ENCODE data around the gene LRP11.

The LRP11 gene

GRCh38 chr6:149833651-149834050 is 30.5 kb downstream of the LRP11 start:
- no peak for TF ChIP-seq POLR2AphosphoS5 (IDR thresholded peaks at IDR 0.05; ENCODE audit: low read depth, low read length)
- no peak for TF ChIP-seq SIN3A (IDR thresholded peaks at IDR 0.05; ENCODE audit: borderline replicate concordance, insufficient read depth, low read length)
- no peak for TF ChIP-seq TAF1 (IDR thresholded peaks at IDR 0.05; ENCODE audit: borderline replicate concordance, insufficient read depth, low read length)
- no peak for TF ChIP-seq REST (IDR thresholded peaks at IDR 0.05; ENCODE audit: insufficient read depth in 1 of 2, low read depth in 2 of 2, low read length in 2 of 2)
- no peak for TF ChIP-seq FOXP2 (optimal IDR thresholded peaks at IDR 0.05; ENCODE audit: borderline replicate concordance, extremely low read depth, extremely low read length, insufficient read depth)

GRCh38 chr6:149831308-149831820 is 32.8 kb downstream of the LRP11 start:
- no peak for TF ChIP-seq TAF1 (IDR thresholded peaks at IDR 0.05; ENCODE audit: borderline replicate concordance, insufficient read depth, low read length)

GRCh38 chr6:149830731-149831307 is 33.3 kb downstream of the LRP11 start:
- no peak for TF ChIP-seq FOXP2 (optimal IDR thresholded peaks at IDR 0.05; ENCODE audit: borderline replicate concordance, extremely low read depth, extremely low read length, insufficient read depth)
- TF ChIP-seq POLR2AphosphoS5 (IDR thresholded peaks at IDR 0.05; ENCODE audit: low read depth, low read length) = no peak
- no peak for TF ChIP-seq REST (IDR thresholded peaks at IDR 0.05; ENCODE audit: insufficient read depth in 1 of 2, low read depth in 2 of 2, low read length in 2 of 2)
- no peak for TF ChIP-seq TAF1 (IDR thresholded peaks at IDR 0.05; ENCODE audit: borderline replicate concordance, insufficient read depth, low read length)
- no peak for TF ChIP-seq SIN3A (IDR thresholded peaks at IDR 0.05; ENCODE audit: borderline replicate concordance, insufficient read depth, low read length)

- no peak for TF ChIP-seq SIN3A (IDR thresholded peaks at IDR 0.05; ENCODE audit: borderline replicate concordance, insufficient read depth, low read length)
- no peak for TF ChIP-seq FOXP2 (optimal IDR thresholded peaks at IDR 0.05; ENCODE audit: borderline replicate concordance, extremely low read depth, extremely low read length, insufficient read depth)
- TF ChIP-seq TAF1 (IDR thresholded peaks at IDR 0.05; ENCODE audit: borderline replicate concordance, insufficient read depth, low read length) = no peak
- no peak for TF ChIP-seq REST (IDR thresholded peaks at IDR 0.05; ENCODE audit: insufficient read depth in 1 of 2, low read depth in 2 of 2, low read length in 2 of 2)
Measured at GRCh38 chr6:149825292-149825691, 38.9 kb downstream of the LRP11 start.

- no peak for TF ChIP-seq FOXP2 (optimal IDR thresholded peaks at IDR 0.05; ENCODE audit: borderline replicate concordance, extremely low read depth, extremely low read length, insufficient read depth)
- no peak for TF ChIP-seq POLR2AphosphoS5 (IDR thresholded peaks at IDR 0.05; ENCODE audit: low read depth, low read length)
- no peak for TF ChIP-seq TAF1 (IDR thresholded peaks at IDR 0.05; ENCODE audit: borderline replicate concordance, insufficient read depth, low read length)
- no peak for TF ChIP-seq SIN3A (IDR thresholded peaks at IDR 0.05; ENCODE audit: borderline replicate concordance, insufficient read depth, low read length)
- TF ChIP-seq REST (IDR thresholded peaks at IDR 0.05; ENCODE audit: insufficient read depth in 1 of 2, low read depth in 2 of 2, low read length in 2 of 2) = no peak
Measured at GRCh38 chr6:149823013-149823412, 41.1 kb downstream of the LRP11 start.

Data from PFSK-1 (cell line).